Sciatic nerve (tissue), 2 donors: ENCODE results near the gene OR51E1. TPM values are rescaled to one million over a fixed set of nuclear protein-coding genes. Genes with fewer than 3 reads are reported as not detected.

Experiments used
- ATAC-seq: fragments of 200-7000 bp; cut with Tn5 transposase; one replicate; pipeline ENCODE4 v1.9.1; 2020; ENCODE audit warnings: mild to moderate bottlenecking, moderate library complexity
- DNase-seq: peaks from one replicate; pipeline ENCODE4 v3.0.0-alpha.2; 2020; ENCODE audit warnings: low spot score
- intact Hi-C: fragments of 100-400 bp; cut with DNase I; formaldehyde crosslinking; loops from one replicate; pipeline ENCODE4 v1.14.2; 2022
- total RNA-seq: library from RNA; stranded (reverse); fragmentation: NEBNext Ultra II Directional; extraction: Animal tissue kit (Norgen Biotek cat#: 25700); gene quantifications from one replicate; pipeline ENCODE4 v1.2.1, GENCODE V29; 2021
- donor health status: DM: no; HTN: no; CAD: no.
- donor health status: DM: no; HTN: no; CAD: no.

The OR51E1 gene
- 1.4 TPM for total RNA-seq

- ATAC-seq = no peak
- no peak for DNase-seq
- intact Hi-C loops = no loop called here
Measured at GRCh38 chr11:4643682-4644081, at the start of gene OR51E1. TSS of gene OR51E1 (plus strand) at chr11:4643982. CDS start at chr11:4652527, 8,545 bp downstream.

GRCh38 chr11:4605057-4605456, 38.7 kb upstream of the OR51E1 start:
- intact Hi-C loops = no loop called here
- no peak for DNase-seq
- ATAC-seq = no peak

- DNase-seq = no peak
- ATAC-seq = no peak
- intact Hi-C loops = no loop called here
Measured at GRCh38 chr11:4606231-4607015, 37.4 kb upstream of the OR51E1 start.

- ATAC-seq (no peak), DNase-seq (no peak)
- intact Hi-C loops = no loop called here
Measured at GRCh38 chr11:4607096-4607495, 36.7 kb upstream of the OR51E1 start.

- DNase-seq (peak; percentile 97), ATAC-seq (peak; percentile 100)
- intact Hi-C loops = no loop called here
Measured at GRCh38 chr11:4607781-4608666, 35.8 kb upstream of the OR51E1 start, which contains the start of gene TRIM68. TSS of gene TRIM68 (minus strand) at chr11:4608231. CDS start at chr11:4605504, 2,727 bp downstream.

- ATAC-seq (no peak), DNase-seq (no peak)
- intact Hi-C loops = no loop called here
Measured at GRCh38 chr11:4610258-4610935, 33.4 kb upstream of the OR51E1 start.

GRCh38 chr11:4611986-4612385, 31.8 kb upstream of the OR51E1 start:
- intact Hi-C loops = no loop called here
- DNase-seq = no peak
- no peak for ATAC-seq

GRCh38 chr11:4615856-4616444, 27.8 kb upstream of the OR51E1 start:
- DNase-seq (no peak), ATAC-seq (no peak)
- intact Hi-C loops = no loop called here

- intact Hi-C loops = no loop called here
- DNase-seq (no peak), ATAC-seq (no peak)
Measured at GRCh38 chr11:4619514-4619913, 24.3 kb upstream of the OR51E1 start.

- DNase-seq (peak; percentile 70), ATAC-seq (peak; percentile 53)
- intact Hi-C loops = no loop called here
Measured at GRCh38 chr11:4626207-4627099, 17.3 kb upstream of the OR51E1 start.

- no peak for DNase-seq
- no peak for ATAC-seq
- intact Hi-C loops = no loop called here
Measured at GRCh38 chr11:4636136-4636535, 7.6 kb upstream of the OR51E1 start.

GRCh38 chr11:4636962-4637661, 6.7 kb upstream of the OR51E1 start, which contains the start of gene OR51D1:
TSS of gene OR51D1 (plus strand) at chr11:4637477. CDS start at chr11:4639791, 2,314 bp downstream.
- peak; percentile 94 for ATAC-seq
- intact Hi-C loops = no loop called here
- peak; percentile 84 for DNase-seq

- DNase-seq (no peak), ATAC-seq (no peak)
- intact Hi-C loops = no loop called here
Measured at GRCh38 chr11:4637662-4638047, 6.1 kb upstream of the OR51E1 start.

- intact Hi-C loops = no loop called here
- DNase-seq = no peak
Measured at GRCh38 chr11:4639931-4640330, 3.9 kb upstream of the OR51E1 start.

GRCh38 chr11:4641501-4641900, 2.3 kb upstream of the OR51E1 start:
- intact Hi-C loops = no loop called here
- DNase-seq (no peak), ATAC-seq (no peak)

More at GRCh38 chr11:4639931-4640330, 3.9 kb upstream of the OR51E1 start:
- no peak for ATAC-seq

- DNase-seq (no peak), ATAC-seq (no peak)
- intact Hi-C loops = no loop called here
Measured at GRCh38 chr11:4642043-4642442, 1.7 kb upstream of the OR51E1 start.

GRCh38 chr11:4643076-4643475, 706 bp upstream of the OR51E1 start:
- no peak for ATAC-seq
- intact Hi-C loops = no loop called here
- DNase-seq = no peak
